HCT116 (cell line): ENCODE measurements around the gene GJA1. TPM values are rescaled to one million over a fixed set of nuclear protein-coding genes. Genes with fewer than 3 reads are reported as not detected.
"Not testable (repeated sequence)": the region's sequence is repeated elsewhere in the genome, so short reads cannot be mapped to it uniquely, and the experiment has no call there.

Source experiments
- ATAC-seq: fragments of 200-7000 bp; cut with Tn5 transposase; 2 replicates; pipeline ENCODE4 v1.9.1; 2020; ENCODE audit warnings: mild to moderate bottlenecking, moderate library complexity
- BruUV-seq: library from RNA; stranded (reverse); fragments of 400-500 nt; replicated peaks from 2 replicates; lab custom pipeline; 2021; lab: Mats Ljungman, UMichigan
- CTCF ChIA-PET: fragments of 300-600 bp; sonication (Branson Sonifier 250); formaldehyde crosslinking; loops from one replicate; lab custom pipeline; 2021; ENCODE audit warnings: antibody characterized with exemption; lab: Charles Lee
- POLR2A ChIA-PET: fragments of 300-600, 350-600 bp; sonication (Branson Sonifier 250); formaldehyde crosslinking; loops from one replicate; lab custom pipeline; 2021; ENCODE audit warnings: antibody characterized with exemption; lab: Charles Lee
- RAD21 ChIA-PET, 2 experiments: fragments of 300-600 bp; sonication (Branson Sonifier 250); formaldehyde crosslinking; loops; one replicate each; lab custom pipeline; 2023; ENCODE audit warnings: low total read pairs in 2 of 2; ENCODE audit not compliant: uncharacterized antibody in 2 of 2, unreplicated experiment in 2 of 2, low non-redundant PET in 1 of 2; lab: Charles Lee
- DNase-seq: peaks from one replicate; pipeline ENCODE4 v3.0.0-alpha.2; 2010; ENCODE audit warnings: low read depth, low spot score
- H2AFZ ChIP-seq: fragments of 200-600 bp; shearing (Covaris generic), sonication (generic); 2 replicates; pipeline ENCODE4 v1.6.1; 2017; ENCODE audit warnings: low read depth, mixed run types, mixed read lengths, antibody characterized with exemption, low read length; ENCODE audit not compliant: poor library complexity, severe bottlenecking
- H3K27ac ChIP-seq: 2 replicates; pipeline ENCODE4 v1.5.1; 2012; ENCODE audit warnings: low read depth, low read length
- H3K27me3 ChIP-seq: fragments of 200-600 bp; sonication (generic); 2 replicates; pipeline ENCODE4 v1.6.1; 2016; ENCODE audit warnings: mixed run types, low read length, mixed read lengths; ENCODE audit not compliant: insufficient read depth
- H3K36me3 ChIP-seq, 2 experiments: fragments of 200-500 bp in 1 of 2; fragments of 200-600 bp in 1 of 2; sonication (Bioruptor generic) in 1 of 2; sonication (generic) in 1 of 2; 2 replicates each; pipeline versions ENCODE4 v1.5.1 to v1.6.1; 2014 to 2016; ENCODE audit warnings: low read length in 2 of 2, inconsistent platforms in 1 of 2, mixed read lengths in 1 of 2, mixed run types in 1 of 2; ENCODE audit not compliant: insufficient read depth in 2 of 2, control insufficient read depth in 1 of 2
- H3K4me1 ChIP-seq, 2 experiments: fragments of 200-600 bp in 1 of 2; sonication (generic) in 1 of 2; 2 replicates each; pipeline versions ENCODE4 v1.5.1 to v1.6.1; 2012 to 2017; ENCODE audit warnings: low read length in 2 of 2, inconsistent platforms in 1 of 2, mild to moderate bottlenecking in 1 of 2, mixed read lengths in 1 of 2, mixed run types in 1 of 2, moderate library complexity in 1 of 2; ENCODE audit not compliant: insufficient read depth in 2 of 2, control insufficient read depth in 1 of 2
- H3K4me2 ChIP-seq: fragments of 200-600 bp; sonication (generic); 2 replicates; pipeline ENCODE4 v1.6.1; 2017; ENCODE audit warnings: mixed run types, low read length, mixed read lengths
- H3K4me3 ChIP-seq, 2 experiments: fragments of 200-600 bp in 1 of 2; sonication (generic) in 1 of 2; replicated peaks in 1 of 2; 2 replicates each; pipeline ENCODE4 v1.5.1; 2011 to 2016; ENCODE audit warnings: low read length in 2 of 2, control low read depth in 1 of 2, low read depth in 1 of 2, mild to moderate bottlenecking in 1 of 2, mixed read lengths in 1 of 2, mixed run types in 1 of 2
- H3K79me2 ChIP-seq: fragments of 200-600 bp; sonication (generic); 2 replicates; pipeline ENCODE4 v1.6.1; 2017; ENCODE audit warnings: mild to moderate bottlenecking, mixed run types, low read length, moderate library complexity, mixed read lengths; ENCODE audit not compliant: insufficient read depth
- H3K9ac ChIP-seq: fragments of 200-600 bp; sonication (generic); 2 replicates; pipeline ENCODE4 v1.6.1; 2016; ENCODE audit warnings: low read length, mixed read lengths
- H3K9me2 ChIP-seq: fragments of 200-600 bp; sonication (generic), shearing (Covaris generic); 2 replicates; pipeline ENCODE4 v1.6.1; 2017; ENCODE audit warnings: mixed run types, mild to moderate bottlenecking, moderate library complexity; ENCODE audit not compliant: insufficient read depth
- H3K9me3 ChIP-seq, 2 experiments: fragments of 200-500 bp in 1 of 2; fragments of 200-600 bp in 1 of 2; sonication (Bioruptor generic) in 1 of 2; sonication (generic) in 1 of 2; 2 replicates each; pipeline ENCODE4 v1.6.1; 2014 to 2017; ENCODE audit warnings: low read length in 2 of 2, mixed read lengths in 2 of 2, inconsistent platforms in 1 of 2, low read depth in 1 of 2, mild to moderate bottlenecking in 1 of 2, mixed run types in 1 of 2, moderate library complexity in 1 of 2; ENCODE audit not compliant: control insufficient read depth in 1 of 2, insufficient read depth in 1 of 2
- H4K20me1 ChIP-seq: fragments of 200-600 bp; sonication (generic), shearing (Covaris generic); 2 replicates; pipeline ENCODE4 v1.6.1; 2017; ENCODE audit warnings: mixed run types, mild to moderate bottlenecking, moderate library complexity; ENCODE audit not compliant: insufficient read depth
- ATF3 ChIP-seq: IDR thresholded peaks from 2 replicates; pipeline ENCODE4 v1.6.1; 2012
- CBX3 ChIP-seq: IDR thresholded peaks from 2 replicates; pipeline ENCODE4 v1.6.1; 2012; ENCODE audit warnings: low read depth
- EZH2 ChIP-seq: fragments of 200-600 bp; sonication (generic); IDR thresholded peaks from 2 replicates; pipeline ENCODE4 v1.6.1; 2017; ENCODE audit warnings: antibody characterized with exemption, mixed run types
- MAX ChIP-seq: IDR thresholded peaks from 2 replicates; pipeline ENCODE4 v1.6.1; 2012
- SRF ChIP-seq: IDR thresholded peaks from 2 replicates; pipeline ENCODE4 v1.6.1; 2012; ENCODE audit warnings: low read depth
- intact Hi-C: fragments of 100-400 bp; cut with micrococcal nuclease; formaldehyde crosslinking; loops from 2 replicates; pipeline ENCODE4 v1.10.0; 2022
- total RNA-seq: library from RNA; stranded (reverse); gene quantifications from one replicate; pipeline ENCODE4 v1.2.1, GENCODE V29; 2021; ENCODE audit not compliant: unreplicated experiment

GJA1 gene
- total RNA-seq, 1 experiment from 2014 or later: 1.1 TPM

GRCh38 chr6:121397188-121397587 is 38.3 kb upstream of the GJA1 start:
- H2AFZ ChIP-seq, RAD21 ChIA-PET, intact Hi-C loops, CTCF ChIA-PET, H3K9me3 ChIP-seq, DNase-seq, H3K4me3 ChIP-seq, BruUV-seq, H3K79me2 ChIP-seq, POLR2A ChIA-PET, H3K9me2 ChIP-seq, H3K4me2 ChIP-seq, H3K36me3 ChIP-seq, H3K9ac ChIP-seq, ATAC-seq, H3K27me3 ChIP-seq, H3K27ac ChIP-seq, H4K20me1 ChIP-seq, H3K4me1 ChIP-seq: not testable (repeated sequence)

GRCh38 chr6:121398127-121398526 is 37.3 kb upstream of the GJA1 start:
- no peak overlapping the region for H3K27ac ChIP-seq
- H3K9me2 ChIP-seq: no peaks in the 10 kb centered on the region
- H3K36me3 ChIP-seq: no peaks in the 10 kb centered on the region
- ATAC-seq: no peak
- H3K9ac ChIP-seq: no peak overlapping the region
- H2AFZ ChIP-seq: no peak overlapping the region
- H3K79me2 ChIP-seq: no peaks in the 10 kb centered on the region
- no peak for DNase-seq
- ChIA-PET POLR2A (interaction anchor here (0.6 kb wide), 1 partner anchor 72 kb away, joined by 3 read pairs; no protein-coding TSS in a partner anchor), CTCF (interaction anchor here (1.0 kb wide), 1 partner anchor 40 kb away, joined by 3 read pairs; no protein-coding TSS in a partner anchor), RAD21 (no interaction called here)
- no peak overlapping the region for H3K4me2 ChIP-seq
- no peaks in the 10 kb centered on the region for H3K9me3 ChIP-seq
- H3K4me3 ChIP-seq: no peak overlapping the region
- intact Hi-C loops: no loop called here
- H3K27me3 ChIP-seq: no peaks in the 10 kb centered on the region
- no TSS peak for BruUV-seq
- no peaks in the 10 kb centered on the region for H3K4me1 ChIP-seq
- no peaks in the 10 kb centered on the region for H4K20me1 ChIP-seq
- TF ChIP-seq CBX3 (no peak), MAX (no peak), SRF (no peak), ATF3 (no peak), EZH2 (no peak)
